Tongue (tissue), 2 donors: Measurements from ENCODE around the gene PRDM16. TPM values are rescaled to one million over a fixed set of nuclear protein-coding genes. Genes with fewer than 3 reads are reported as not detected.
A peak's percentile ranks its signal among the peaks of the same experiment; 100 is the strongest.

Experiments
- DNase-seq: peaks from one replicate; pipeline ENCODE4 v3.0.0-alpha.2; 2015
- total RNA-seq: library from RNA; depleted of rRNA; stranded (reverse); fragments of >200 nt; gene quantifications from one replicate; pipeline ENCODE4 v1.2.3, GENCODE V29; 2014

Gene PRDM16
- total RNA-seq, 1 donor from 2014 or later: 1.6 TPM

DNA sequence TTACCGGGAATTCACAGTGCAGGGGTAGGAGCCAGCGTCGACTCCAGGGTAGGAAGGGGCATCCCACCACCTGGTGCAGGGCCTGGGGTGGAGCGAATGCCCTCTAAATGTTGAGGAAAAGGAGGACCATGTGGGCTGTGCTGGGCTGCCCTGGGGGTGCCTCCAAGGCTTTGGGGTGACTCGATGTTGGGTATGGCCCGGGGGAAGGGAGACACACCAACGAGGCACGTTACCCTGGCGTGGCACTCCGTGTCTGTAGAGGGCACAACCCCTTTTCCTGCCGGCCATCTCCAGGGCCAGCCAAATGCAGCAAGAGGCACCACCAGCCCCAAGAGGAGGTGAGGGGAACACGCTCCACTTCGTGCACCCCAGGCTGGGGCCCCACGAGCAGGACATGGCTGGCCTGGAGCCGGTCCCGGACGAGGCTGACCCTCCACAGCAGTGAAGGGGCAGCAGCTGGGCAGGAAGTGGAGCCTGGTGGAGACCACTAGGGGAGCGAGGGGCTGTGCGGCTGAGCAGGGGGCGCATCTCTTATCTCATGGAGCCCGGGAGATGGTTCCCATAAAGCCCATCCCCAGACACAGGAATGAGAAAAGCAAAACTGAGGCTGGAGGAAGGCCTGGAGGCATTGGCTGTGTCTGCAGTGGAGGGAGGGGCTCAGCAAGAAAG is 36.5 kb upstream of the PRDM16 start:
- DNase-seq: no peak

DNA sequence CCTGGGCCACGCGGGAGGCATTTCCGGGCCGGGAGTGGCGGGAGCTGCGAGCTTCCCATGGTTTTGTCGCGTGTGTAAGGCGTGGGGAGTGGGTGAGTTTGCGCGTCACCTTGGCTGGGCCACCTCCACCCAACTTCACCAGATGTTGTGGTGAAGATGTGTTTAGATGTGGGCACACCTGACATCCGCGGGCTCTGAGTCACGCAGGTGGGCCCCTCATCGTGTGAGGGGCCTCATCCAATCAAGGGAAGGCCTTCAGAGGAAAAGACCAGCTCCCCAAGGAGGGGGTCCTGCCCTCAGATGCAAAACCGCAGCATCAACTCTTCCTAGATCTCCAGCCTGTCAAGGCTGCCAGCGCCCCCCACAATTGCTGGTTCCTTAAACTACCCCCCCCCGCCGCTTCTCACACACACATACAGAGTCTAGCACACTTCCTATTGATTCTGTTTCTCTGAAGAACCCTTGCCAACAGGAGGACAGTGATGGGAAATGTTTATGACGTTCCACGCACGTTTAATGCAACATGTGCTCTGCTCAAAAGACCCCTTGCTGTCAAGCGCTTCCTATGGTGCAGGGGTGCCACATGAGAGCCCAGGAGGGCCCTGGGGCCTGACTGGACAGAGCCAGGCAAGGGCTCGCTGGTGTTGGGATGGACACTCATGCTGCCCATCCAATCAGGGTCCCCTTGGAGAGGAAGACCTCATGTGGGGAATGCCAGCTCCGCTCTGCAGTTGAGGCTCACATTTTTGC is 35.8 kb upstream of the PRDM16 start:
- no peak for DNase-seq

DNA sequence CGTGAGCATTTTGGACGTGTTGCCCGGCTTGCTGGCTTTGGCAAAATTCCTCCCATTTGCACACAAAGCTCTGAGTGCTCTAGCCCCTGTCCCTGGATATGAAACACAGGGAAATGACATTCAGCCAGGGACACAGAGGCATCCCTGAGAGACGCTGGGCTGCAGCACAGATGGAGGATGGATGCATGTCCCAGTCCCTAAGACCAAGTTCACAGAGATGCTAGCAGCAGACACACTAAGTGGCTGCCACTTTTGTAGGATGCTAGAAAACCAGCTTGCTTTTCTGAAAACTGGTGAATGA is 35.3 kb upstream of the PRDM16 start:
- no peak for DNase-seq

DNA sequence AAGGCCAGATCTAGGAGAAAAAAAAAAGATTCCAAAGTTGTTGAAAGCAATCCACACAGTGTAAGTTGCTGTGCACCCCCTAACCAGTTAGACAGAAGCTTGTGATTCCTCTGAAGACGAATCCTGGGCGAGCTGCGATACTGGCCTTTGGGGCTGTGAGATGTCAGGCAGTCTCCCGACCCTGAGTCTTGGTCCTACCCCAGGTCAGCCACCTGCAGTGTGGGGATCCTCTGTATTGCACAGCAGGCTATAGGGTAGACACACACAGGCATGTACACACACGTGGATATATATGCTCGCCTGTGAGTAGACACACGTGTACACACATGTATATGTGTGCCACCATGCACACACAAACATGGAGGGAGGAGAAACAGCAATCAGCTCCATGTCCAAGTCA is 34.8 kb upstream of the PRDM16 start:
- DNase-seq: no peak

DNA sequence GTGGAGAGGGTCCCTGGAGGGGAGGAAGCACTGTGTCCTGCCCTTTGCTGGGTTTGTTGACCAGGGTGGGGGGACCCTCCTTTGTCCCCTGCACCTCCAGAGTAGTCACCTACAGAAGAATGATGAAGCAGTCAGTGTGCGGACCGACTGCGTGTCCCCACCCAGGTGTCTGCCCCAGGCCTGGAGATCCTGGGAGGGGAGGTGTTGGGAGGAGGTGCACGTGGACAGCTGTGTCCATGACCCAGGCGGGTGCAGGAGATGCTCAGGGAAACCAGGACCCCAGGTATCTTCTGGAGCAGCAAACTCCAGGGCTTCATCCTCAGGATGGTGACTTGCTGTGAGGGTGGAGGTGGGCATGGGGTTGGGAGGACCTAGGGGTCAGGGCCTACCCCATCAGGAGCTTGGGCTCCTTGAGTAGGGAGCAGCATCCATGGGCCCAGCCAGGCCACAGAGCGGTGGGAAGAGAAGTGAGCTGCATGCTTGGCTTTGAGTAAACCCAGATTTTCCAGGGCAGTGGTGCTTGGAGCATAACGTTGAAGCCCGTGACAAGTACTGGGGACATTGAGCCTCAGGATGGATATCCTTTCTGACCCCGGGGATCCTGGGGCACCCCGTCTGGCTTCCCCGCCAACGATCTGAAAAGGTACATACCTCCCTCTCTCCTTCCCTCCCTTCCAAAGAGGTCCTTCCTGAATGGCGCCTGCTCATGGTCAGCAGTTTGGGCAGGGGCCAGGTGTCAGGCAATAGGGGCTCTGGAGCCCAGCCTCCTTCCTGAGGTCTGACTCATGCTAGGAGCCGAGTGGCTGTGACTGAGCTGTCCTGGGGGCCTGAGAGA is 34.1 kb upstream of the PRDM16 start:
- DNase-seq: no peak

DNA sequence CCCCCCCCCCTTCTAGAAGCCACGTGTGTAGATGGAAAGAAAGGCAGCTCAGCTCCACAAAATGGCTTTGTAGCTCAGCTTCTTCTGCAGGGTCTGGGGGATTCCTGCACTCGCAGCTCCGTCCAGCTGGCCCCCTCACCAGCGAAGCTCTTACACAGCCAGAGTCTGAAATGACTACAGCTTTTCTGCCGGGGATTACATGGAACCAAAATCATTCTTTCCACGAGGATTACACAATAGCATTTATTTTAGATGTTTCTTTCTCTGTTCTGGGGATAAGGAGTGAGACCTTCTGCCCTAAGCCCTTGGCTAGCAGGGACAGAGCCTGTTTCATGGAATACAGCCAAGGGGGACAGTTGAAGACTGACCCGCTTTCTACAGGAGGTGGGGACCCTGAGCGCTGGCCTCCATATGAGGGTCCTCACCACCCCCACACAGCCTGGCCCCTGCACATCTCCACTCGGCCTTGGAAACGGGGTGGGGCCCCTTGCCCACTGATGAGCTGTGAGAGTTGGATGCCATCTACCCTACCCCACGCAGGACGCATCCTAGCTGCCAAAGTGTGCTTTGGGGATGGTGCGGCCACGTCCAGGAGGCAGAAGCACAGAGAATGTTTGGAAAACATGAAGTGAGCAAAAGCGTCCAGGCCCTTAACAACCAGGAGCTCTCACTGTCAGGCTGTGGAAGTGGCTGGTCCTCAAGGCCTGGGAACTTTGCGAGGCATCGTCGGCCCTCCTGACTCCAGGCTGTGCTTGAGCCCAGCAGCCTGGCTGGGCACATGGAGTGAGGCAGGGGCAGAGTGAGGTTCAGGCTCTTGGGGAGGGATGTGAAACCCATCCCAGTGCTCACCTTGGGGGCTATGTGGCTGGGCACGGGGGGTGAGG is 33.2 kb upstream of the PRDM16 start:
- peak; percentile 62 for DNase-seq

DNA sequence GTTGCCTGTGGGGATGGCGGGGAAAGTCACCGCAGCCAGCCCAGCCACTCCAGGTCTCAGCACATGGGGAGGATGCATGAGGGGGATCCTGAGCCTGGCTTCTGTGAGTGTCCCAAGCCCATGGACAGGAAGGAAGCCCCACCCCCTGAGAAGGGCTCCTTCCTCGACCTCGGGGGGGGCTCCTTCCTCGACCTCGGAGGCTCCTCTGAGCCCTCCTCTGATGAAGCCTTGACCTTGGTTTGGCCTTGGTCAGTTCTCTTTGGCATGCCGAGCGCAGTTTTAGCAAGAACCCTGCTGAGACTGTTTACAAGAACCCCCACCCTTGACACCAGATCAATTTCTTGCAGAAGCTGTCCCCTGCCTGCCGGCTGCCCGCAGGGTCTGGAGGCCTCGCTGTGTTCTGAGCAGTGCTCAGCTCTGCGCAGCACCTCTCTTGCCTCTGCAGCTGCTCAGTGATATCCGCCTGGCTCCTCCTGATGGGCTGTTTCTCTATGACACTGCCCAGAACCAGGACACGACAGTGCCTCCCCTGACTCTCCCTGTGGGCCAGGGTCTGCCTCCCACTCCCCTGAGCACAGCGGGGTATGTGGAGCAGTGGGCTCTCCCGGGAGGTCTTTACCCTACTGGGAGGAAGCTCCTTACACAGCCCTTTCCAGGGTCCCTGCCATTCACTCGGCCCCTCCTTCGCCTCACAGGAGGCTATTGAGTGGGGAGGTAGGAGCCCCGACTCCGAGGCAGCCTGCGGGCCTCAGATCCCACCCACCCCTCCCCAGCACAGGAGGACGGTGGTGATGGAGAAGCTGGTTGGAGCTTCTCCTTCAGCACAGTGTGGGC is 32.3 kb upstream of the PRDM16 start:
- DNase-seq: peak; percentile 35

DNA sequence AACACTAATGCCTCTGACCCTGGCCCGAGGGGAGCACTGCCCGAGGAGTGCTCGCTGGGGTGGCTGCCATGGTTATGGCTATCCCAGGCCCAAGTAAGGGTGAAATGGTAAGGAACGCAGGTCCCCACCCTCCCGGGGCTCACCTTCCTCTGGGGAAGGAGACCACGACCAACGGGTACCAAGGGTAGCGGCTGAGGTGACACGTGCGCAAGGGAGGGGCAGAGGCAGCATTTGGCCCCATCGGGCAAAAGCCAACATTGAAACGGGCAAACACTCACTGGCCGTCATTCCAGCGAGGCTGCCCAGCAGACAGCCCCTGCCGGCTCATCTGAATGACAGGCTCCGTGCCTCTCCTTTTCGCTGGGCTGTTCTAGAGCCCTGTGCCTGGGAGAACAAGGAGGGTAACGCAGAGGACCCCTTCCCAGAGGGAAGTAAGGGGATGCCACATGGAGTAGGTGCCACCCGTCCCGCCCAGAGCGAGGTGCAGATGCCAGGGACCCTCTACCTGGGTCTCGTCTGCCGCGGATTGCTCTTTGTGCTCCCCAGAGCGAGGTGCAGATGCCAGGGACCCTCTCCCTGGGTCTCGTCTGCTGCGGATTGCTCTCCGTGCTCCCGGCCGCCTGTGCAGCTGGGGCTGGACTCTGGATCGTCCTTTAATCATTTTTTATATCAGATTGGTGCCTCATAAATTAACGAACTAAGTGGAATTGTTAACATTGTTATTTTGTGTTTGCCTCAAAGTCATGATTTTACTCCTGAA is 31.5 kb upstream of the PRDM16 start:
- no peak for DNase-seq

DNA sequence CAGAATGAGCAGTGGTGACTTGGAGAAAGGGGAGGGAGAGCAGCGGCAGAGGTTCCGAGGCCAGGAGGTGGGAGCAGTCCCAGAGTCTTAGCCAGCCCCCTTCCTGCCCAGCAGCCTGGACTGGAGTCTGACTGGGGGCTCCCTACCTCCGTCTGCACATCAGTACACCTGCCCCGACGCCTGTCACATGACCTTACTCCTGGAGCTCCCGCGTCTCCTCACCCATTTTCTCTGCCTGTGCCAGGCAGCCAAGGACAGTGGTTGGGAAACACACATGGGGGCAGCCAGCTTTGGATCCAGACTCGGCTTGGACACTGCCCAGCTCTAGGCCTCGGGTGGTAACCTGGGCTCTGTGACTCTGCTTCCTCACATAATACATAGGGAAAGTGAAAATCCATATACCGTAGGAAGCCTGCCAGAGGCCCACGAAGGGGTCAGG is 30.9 kb upstream of the PRDM16 start:
- DNase-seq: no peak

DNA sequence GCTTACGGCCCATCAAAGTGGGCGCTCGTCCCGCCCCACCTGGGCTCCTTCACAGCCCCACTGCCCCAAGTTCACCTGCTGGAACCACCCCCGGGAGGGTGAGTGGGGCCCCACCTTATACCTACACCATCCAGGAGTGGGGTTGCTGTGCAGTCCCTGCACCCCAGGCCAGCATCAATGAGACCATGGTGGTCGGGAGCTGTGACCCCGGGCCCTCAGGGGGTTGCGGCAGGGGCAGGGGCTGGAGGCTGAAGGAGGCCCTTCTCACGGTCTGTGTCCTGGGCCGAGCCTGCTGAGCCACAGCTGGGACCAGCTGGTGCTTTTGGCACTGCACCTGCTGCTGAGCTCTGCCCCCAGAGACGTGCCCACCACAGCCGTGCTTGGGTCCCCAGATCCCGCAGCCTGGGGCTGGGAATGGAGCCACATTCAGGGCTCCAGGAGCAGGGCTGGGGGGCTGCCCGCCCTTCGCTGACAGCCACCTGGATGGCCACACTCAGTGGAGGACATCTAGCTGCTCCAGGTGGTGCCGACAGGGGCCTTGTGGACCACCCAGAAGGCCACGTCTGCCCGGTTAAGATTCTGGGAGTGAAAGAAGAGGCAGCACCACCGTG is 30.3 kb upstream of the PRDM16 start:
- DNase-seq: peak; percentile 73

DNA sequence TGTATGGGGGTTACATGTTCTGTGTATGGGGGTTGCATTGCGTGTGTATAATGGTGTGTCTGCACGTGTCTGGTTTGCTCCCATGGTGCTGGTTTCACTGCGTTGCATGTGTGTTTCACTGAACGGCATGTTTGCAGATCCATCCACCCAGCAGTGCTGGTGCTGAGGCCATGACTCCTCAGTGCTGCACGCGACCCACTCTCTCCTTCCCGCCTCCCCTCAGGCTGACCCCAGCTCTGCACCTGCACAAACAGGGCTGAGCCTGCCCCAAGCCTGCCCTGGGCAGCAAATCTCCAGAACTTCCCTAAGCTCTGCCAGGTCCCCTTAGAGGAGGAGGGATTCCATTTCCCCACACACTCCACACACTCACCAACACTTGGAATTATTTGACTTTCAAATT is 29.0 kb upstream of the PRDM16 start:
- no peak for DNase-seq

DNA sequence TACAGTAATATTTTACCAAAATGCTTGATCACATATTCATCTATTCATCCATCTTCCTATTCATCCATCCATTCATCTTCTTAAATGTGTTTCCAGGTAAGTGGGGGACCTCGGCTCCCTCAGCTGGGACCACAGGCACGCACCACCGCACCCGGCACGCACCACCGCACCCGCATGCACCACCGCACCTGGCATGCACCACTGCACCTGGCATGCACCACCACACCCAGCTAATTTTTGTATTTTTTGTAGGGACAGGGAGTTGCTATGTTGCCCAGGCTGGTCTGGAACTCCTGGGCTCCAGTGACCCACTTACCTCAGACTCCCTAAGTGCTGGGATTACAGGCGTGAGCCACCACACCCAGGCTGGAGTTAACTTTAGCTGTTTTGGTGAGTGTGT is 26.5 kb upstream of the PRDM16 start:
- DNase-seq: no peak

DNA sequence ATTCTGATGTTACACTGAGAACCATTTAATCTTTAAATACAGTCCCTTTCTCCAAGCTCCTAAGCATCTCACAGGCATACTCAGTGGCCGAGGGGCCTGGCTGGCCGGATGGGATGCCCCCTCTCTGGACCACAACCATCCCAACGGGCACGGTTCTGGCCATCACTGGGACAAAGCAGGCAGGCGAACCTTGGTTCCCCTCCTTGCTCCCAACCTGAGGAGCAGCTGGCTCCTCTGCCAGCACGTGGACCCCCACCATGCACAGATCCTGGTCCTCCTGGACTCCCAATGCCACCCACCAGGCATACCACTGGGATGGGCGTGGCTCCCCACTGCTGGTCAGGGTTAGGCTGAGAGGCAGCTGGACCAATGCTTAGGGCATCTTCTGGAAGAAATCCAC is 19.8 kb upstream of the PRDM16 start:
- DNase-seq: no peak

DNA sequence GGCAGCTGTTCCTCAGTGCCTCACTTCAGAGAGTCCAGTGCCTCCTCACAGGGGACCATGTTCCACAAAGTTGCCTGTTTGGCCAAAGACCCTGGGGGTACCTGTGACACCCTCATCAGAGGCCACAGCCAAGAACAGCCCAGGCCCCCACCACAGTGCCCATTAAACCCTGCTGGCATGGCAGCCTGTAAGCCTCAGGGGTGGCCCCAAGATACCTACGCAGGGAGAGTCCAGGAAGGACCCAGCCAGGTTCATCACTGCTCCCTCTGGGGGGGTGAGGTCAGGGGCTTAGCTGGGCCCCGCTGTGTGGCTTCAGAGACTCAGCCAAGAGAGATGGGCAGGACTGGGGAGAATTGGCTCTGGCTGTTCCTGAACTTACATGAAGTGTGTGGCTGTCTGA is 19.1 kb upstream of the PRDM16 start:
- no peak for DNase-seq

DNA sequence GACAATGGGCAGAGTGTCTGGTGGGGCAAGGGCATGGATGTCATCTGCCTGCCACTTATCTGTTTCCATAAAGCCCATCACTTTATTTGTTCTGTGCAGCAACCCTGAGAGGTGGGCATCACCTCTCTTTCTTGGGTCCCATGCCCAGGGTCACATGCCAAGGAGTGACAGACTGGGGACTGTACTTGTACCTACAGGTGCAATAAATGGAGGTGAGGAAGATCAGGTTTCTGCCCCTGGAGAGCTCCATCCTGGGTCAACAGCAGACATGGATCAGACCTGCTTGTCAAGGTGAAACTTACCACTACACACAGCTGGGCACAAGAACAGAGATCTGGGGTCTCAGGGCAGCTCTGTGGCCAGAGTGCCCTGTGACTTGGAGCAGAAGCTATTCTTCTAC is 18.4 kb upstream of the PRDM16 start:
- no peak for DNase-seq

DNA sequence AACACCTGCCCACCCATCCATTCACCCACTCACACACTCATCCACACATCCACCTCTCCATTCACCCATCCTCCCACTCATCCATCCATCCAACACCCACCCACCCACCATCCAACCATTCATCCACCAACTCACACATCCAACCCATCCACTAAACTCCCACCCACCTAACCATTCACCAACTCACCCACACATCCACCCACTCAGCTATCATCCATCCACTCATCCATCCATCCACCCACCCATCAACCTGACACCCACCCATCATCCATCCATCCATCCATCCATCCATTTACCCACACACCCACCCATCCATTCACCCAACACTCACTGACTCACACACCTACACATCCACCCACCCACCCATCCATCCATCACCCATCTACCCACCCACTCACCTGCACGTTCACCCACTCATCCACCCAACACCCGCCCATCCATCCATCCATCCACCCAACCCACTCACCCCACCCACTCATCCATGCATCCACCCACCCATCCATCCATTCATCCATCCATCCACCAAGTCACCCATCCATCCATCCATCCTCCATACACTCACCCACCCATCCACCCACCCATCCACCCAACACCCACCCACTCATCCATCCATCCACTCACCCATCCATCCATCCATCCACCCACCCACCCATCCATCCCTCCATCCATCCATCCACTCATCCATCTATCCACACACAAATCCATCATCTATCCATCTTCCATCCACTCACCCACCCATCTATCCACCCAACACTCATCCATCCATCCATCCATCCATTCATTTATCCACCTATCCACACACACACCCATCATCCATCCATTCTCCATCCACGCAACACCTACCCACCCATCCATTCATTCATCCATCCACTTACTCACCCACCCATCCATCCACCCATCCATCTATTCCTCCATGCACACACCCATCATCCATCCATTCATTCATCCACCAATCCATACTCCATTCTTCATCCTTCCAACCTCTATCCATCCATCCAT is 17.4 kb upstream of the PRDM16 start:
- DNase-seq: no peak

DNA sequence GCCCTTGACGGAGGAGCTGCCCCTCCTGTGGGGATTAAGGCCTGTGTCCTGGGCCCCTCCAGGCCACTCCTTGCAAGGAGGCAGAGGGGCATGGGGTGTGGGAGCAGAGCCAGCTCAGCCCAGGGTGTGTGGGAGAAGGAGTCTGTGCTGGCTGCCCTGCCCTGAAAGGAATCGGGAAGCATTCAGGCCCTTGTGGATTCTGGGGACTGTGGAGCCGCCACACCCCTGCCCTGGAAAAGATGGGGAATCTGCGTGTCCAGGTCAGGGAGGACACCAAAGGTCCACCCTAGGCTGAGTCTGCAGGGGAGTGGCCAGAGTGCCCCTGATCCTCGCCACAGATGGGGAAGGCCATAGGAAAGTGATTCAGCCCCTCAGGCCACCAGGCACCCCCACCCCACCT is 16.5 kb upstream of the PRDM16 start:
- DNase-seq: no peak

DNA sequence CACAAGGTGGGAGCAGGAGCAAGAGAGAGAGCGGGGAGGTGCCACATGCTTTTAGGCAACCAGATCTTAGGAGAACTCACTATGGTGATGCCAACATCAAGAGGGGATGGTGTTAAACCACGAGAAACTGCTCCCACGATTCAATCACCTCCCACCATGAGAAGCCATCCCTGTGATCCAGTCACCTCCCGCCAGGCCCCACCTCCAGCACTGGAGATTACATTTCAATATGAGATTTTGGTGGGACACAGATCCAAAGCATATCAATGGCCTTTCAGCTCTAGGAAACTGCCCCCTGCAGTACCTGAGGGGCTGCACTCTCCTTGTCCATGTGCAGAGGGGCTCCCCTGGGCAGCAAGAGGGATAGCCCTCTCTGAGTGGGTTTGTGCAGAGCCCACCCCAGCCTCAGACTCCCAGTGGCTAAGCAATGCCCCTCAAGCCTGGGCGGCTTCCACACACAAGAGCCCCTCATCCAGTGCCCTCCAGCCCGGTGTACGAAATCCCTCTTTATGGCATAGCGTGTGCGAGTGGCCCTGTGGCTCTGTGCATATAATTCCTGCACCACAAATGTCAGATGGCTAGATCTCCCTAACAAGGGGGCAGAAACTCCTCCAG is 15.5 kb upstream of the PRDM16 start:
- no peak for DNase-seq
